HuH-7.5 (cell line): ENCODE data around the gene YAP1.

ENCODE experiments used
- DNase-seq: peaks from one replicate; pipeline ENCODE4 v3.0.0; 2011; ENCODE audit warnings: low spot score

YAP1 gene

DNA sequence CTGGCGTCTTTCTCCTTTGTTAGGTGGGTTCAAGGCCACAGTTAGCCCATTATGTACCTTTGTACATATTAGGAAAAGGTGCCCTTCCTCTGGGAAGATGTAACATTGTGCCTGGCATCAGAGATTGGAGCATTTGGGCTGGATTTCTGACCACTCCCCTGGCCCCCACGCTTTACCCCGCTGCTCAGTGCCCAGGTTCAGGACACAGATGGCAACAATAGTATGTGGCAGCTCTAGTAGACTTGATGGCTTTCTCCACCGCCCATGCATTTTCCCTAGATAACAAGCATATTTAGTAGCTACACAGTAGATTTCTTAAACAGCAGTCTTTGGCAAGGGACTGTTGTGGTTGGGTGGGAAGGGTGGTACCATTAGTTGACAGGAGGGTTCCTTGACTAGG is 53.1 kb downstream of the YAP1 start:
- no peak for DNase-seq

DNA sequence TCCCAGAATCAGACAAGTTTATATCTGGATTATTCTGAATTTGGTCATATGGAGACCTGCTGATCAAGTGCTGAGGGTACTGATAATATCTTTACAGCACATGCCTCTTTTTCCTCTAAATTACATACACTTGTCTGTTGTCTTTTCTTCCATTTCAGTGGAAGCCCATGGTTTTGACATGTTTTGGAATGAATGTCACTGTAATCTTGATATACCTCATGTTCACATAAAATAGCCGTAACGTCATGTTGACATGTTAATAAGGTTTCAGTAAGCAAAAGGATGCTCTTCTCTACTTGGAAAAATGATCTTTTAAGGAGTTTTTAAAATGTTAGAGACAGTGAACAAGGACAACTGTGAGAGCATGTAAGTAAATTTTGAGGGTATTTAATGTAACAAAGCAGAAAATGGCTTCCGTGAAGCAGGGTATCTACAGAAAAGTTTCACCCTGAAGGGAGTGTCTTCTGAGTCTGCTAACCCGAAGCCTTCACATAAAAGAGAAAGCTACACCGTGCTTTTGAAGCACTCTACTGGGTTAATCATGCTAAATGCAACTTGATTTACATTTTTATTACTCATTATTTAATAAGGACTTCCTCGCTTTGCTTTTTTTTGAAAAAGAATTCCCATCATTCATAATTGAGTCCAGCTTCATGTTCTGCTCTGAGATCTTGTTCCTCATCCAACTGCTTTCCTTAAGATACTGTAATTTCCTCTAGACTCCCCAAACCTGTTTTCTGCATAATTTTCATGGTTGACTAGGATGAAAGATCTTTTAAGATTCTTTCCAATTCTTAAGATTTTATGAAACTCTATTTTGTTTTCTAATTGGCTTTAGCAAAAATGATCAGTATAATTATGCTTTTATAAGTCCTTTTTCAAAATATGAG is 56.2 kb downstream of the YAP1 start:
- DNase-seq, result no peak

DNA sequence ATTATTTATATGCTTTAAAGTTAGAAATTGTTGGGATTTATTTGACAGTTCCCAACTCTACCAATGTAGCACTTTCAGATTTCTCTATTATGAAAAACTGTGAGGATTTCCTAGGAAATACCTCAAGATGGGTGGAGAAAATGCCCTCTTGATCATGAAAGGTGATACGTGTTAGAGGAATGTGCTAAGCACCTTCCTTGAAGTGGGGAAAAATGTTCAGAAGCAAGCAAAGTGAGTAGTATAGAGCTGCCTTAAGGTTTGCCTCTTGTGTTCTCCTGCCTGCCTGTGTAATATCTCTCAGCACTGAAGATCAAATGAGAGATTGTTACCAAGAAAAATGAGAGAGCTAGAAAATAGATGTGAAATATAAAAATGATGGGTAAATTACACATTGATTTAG is 58.2 kb downstream of the YAP1 start:
- no peak for DNase-seq

GRCh38 chr11:102171101-102171500 is 60.9 kb downstream of the YAP1 start:
- no peak for DNase-seq

DNA sequence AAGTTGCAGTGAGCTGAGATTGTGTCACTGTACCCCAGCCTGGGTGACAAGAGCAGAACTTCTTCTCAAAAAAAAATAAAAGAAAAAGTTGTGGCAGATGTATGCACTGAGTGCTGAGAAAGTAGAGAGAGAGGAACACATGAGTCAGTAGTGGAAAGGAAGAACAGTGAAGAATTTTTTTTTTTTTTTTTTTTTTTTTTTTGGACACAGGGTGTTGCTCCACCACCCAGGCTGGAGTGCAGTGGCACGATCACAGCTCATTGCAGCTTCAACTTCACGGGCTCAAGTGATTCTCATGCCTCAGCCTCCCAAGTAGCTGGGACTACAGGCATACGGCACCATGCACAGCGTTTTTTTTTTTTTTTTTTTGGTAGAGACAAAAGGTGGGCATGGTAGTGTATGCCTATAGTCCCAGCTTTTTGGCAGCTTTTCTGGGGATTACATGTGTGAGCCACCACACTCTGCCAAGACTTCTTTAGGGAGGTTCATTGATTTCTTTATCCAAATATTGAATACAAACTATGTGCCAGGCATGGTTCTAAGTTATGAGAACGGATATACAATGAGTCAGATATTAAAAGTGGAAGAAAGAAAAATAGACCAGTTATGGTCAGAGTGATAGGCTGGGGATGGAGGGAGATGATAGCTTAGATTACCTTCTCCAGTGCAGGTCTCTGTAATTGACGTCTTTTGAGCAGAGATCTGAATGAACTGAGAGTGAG is 62.0 kb downstream of the YAP1 start:
- no peak for DNase-seq

GRCh38 chr11:102177126-102177525 is 66.9 kb downstream of the YAP1 start:
- DNase-seq, result no peak

- DNase-seq, result peak; percentile 35
Observed at GRCh38 chr11:102177974-102178631, 67.9 kb downstream of the YAP1 start.

GRCh38 chr11:102179371-102179770 is 69.1 kb downstream of the YAP1 start:
- no peak for DNase-seq

- no peak for DNase-seq
Observed at GRCh38 chr11:102184269-102184987, 74.2 kb downstream of the YAP1 start.

DNA sequence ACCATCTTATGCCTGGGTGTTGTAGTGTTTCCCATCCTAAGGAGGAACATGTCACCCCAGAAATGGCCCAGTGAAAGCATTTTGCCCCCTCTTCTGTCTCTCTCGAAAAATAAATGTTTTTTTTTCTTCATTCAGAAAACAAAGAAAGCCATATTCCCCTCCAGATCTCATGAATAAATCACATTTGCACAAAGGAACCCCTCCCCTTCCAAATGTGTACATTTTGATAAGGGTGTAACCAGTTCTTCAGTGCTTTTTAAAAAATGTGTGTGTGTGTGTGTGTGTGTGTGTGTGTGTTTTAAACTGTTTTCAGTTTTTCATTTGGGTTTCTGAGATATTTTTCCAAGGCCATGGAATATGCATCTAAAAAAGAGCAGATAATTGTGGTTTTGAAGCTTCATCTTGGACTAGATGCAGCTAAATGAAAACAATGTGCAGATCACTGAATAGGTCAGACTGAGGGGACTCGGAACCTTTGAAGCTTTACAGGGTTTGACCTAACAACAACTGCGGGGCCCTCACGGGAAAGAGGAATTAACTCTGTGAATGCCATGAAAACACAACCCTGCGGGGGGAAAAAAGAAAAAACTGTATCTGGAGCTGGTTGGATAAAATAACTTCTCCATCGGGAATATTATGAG is 76.4 kb downstream of the YAP1 start:
- DNase-seq, result no peak

GRCh38 chr11:102187416-102188151 is 77.3 kb downstream of the YAP1 start:
- no peak for DNase-seq

GRCh38 chr11:102188488-102188887 is 78.2 kb downstream of the YAP1 start:
- no peak for DNase-seq

DNA sequence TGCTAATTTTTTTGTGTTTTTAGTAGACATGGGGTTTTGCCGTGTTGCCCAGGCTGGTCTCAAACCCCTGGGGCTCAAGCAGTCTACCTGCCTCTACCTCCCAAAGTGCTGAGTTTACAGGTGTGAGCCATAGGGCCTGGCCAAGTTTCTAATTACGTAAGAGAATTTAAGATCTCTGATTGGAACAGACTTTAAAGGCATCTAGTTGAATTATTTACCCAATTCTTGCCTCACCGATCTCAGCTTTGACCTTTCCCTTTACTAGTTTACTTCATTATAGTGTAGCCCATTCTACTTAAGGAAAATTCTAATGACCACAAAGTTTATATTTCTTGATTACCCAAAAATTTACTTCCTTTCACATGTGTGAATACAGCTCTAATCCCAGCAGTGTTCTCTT is 81.6 kb downstream of the YAP1 start:
- DNase-seq, result no peak

GRCh38 chr11:102192349-102193066 is 82.3 kb downstream of the YAP1 start:
- no peak for DNase-seq

DNA sequence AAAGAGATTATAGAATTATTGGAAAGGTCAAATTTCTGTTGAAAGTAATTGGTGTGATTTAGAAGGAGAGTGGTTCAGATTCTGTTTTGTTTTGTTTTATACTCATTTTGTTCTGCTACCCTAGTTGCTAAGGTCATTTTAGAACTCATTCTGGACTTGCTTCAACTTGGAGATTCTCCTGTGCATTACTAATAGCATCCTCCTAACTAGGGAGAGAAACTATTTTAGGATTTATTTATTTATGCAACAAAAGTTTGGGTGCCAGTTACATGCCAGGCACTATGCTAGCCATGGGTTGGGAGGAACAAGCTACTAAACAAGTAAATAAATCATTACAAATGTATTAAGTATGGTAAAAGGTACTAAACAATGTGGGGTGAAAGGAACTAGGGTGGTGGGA is 84.0 kb downstream of the YAP1 start:
- DNase-seq, result no peak

GRCh38 chr11:102194990-102195389 is 84.7 kb downstream of the YAP1 start:
- DNase-seq, result no peak

GRCh38 chr11:102196351-102196750 is 86.1 kb downstream of the YAP1 start:
- no peak for DNase-seq

DNA sequence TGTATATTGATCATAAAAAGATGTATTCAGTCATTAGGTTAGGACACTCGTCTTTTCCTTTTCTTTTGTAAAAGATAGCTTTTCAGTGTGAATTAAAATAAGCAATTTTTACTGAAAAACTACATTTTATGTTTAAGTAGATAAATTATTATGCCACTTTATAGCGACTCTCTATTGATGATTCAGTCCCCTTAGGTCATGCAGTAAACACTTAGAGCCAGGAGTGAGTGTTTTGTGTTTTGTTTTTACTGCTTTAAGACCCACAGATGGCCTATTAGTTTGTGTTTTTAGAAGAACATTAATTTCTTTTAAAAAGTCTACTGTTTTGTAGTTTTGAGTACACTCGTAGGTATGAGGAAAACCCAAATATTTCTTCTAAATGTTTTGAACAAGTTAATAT is 86.6 kb downstream of the YAP1 start:
- DNase-seq, result no peak

GRCh38 chr11:102197670-102198139 is 87.5 kb downstream of the YAP1 start:
- DNase-seq, result no peak

DNA sequence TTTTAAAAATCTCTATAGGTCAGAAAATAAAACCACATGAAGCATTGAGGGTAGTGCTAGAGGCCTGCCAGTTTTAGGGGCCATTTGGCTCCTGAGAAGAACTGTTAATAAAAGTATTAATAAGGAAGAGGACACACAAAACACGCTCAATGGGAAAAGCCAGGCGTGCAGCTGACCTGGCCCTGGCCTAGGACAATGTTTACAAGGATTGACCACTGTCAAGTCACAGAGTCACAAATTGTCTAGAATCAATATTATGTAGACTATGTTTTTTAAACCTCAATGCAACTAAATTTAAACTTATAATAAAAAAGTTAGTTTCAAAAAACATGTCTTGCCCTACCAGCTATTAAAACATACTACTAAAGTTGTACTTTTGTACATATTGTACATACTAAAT is 89.4 kb downstream of the YAP1 start:
- DNase-seq, result no peak
